Cardiac fibroblast (primary cell): ENCODE results near the gene UBE2G2.

Source experiments
- DNase-seq, 2 donors: peaks; one replicate each; pipeline versions ENCODE4 v3.0.0 to v3.0.0-alpha.2; 2010; ENCODE audit warnings: low read depth in 2 of 2
- H3K4me3 ChIP-seq, 2 donors: replicated peaks in 1 of 2; 1 replicate in 1 of 2; 2 replicates in 1 of 2; pipeline ENCODE4 v1.5.1; 2011; ENCODE audit warnings: low read depth in 2 of 2, low read length in 2 of 2, mild to moderate bottlenecking in 2 of 2, moderate library complexity in 1 of 2
- CTCF ChIP-seq: IDR thresholded peaks from one replicate; pipeline ENCODE4 v1.5.1; 2011; ENCODE audit warnings: low read depth, mild to moderate bottlenecking, low read length, inconsistent platforms

The UBE2G2 gene

GRCh38 chr21:44749759-44750674 lies 51.6 kb downstream of the UBE2G2 start:
- H3K4me3 ChIP-seq: no peak overlapping the region
- no peak for DNase-seq
- no peak for TF ChIP-seq CTCF

GRCh38 chr21:44749116-44749758 lies 52.4 kb downstream of the UBE2G2 start:
- H3K4me3 ChIP-seq: no peak overlapping the region
- DNase-seq: no peak

GRCh38 chr21:44748621-44749020 lies 53.0 kb downstream of the UBE2G2 start:
- DNase-seq: no peak
- H3K4me3 ChIP-seq: no peak overlapping the region
- no peak for TF ChIP-seq CTCF

More at GRCh38 chr21:44749116-44749758, 52.4 kb downstream of the UBE2G2 start:
- no peak for TF ChIP-seq CTCF

- no peak overlapping the region for H3K4me3 ChIP-seq
- peak; percentile 34 to 38 for DNase-seq
- peak; percentile 29 for TF ChIP-seq CTCF
Measured at GRCh38 chr21:44742418-44743153, 59.0 kb downstream of the UBE2G2 start.

- no peak for DNase-seq
- H3K4me3 ChIP-seq: no peak overlapping the region
- TF ChIP-seq CTCF: no peak
Measured at GRCh38 chr21:44741921-44742320, 59.7 kb downstream of the UBE2G2 start.

GRCh38 chr21:44740742-44741141 lies 60.9 kb downstream of the UBE2G2 start:
- H3K4me3 ChIP-seq: no peak overlapping the region
- no peak for TF ChIP-seq CTCF
- no peak for DNase-seq
